GM12875 (cell line): ENCODE results near the gene MYO7A.

Experiments
- H3K4me3 ChIP-seq: one replicate; pipeline ENCODE4 v1.5.1; 2011; ENCODE audit warnings: low read depth, low read length, control low read depth
- CTCF ChIP-seq: IDR thresholded peaks from 2 replicates; pipeline ENCODE4 v1.5.1; 2011; ENCODE audit warnings: low read depth, mild to moderate bottlenecking, control low read depth, inconsistent platforms, low read length, moderate library complexity, borderline replicate concordance; ENCODE audit not compliant: insufficient read depth

The MYO7A gene

GRCh38 chr11:77215106-77215505 is 87.1 kb downstream of the MYO7A start:
- no peak for TF ChIP-seq CTCF
- H3K4me3 ChIP-seq = no peak overlapping the region

GRCh38 chr11:77217156-77217555 is 89.1 kb downstream of the MYO7A start:
- no peak for TF ChIP-seq CTCF
- no peak overlapping the region for H3K4me3 ChIP-seq

DNA sequence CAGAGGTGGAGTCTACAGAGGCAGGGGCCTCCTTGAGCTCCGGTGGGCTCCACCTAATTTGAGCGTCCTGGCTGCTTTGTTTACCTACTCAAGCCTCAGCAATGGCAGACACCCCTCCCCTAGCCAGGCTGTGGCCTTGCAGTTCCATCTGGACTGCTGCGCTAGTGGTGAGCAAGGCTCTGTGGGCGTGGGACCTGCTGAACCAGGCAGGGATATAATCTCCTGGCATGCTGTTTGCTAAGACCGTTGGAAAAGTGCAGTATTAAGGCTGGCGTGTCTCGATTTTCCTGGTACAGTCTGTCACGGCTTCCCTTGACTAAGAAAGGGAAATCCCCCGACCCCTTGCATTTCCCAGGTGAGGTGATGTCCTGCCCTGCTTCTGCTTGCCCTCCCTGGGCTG is 95.8 kb downstream of the MYO7A start:
- no peak for TF ChIP-seq CTCF
- no peak overlapping the region for H3K4me3 ChIP-seq

DNA sequence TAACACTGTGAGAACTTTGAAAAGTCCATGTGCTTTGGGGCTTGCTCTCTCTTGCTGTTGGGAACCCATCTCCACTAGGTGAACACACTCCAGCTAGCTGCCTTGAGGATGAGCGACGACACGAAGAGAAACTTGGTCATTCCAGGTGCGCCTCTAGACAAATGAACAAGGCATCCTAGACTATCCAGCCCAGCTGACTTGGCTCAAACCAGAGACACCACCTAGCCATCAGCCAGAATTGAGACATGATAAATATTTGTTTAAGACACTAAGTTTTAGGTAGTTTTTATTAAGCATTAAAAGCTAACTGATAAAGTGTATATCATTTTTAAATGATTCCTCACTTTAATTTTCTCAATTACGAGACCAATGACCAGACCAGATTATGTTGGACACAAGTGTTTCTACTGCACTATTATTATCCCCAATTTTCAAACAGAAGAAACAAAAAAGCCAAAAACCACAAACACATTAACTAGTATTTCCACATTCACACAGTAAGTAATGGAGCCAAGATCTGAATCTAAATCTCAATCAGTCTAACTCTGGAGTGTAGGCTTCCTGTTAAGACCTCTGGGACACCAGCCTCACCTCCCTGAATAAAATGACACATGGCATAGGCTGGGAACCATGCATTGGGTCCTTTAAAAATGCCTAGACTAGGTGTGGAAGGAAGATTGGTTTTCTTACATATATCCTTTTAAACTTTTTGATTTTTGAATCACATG is 103.0 kb downstream of the MYO7A start:
- no peak overlapping the region for H3K4me3 ChIP-seq
- TF ChIP-seq CTCF = no peak

GRCh38 chr11:77231800-77232199 is 103.8 kb downstream of the MYO7A start:
- TF ChIP-seq CTCF = no peak
- no peak overlapping the region for H3K4me3 ChIP-seq

GRCh38 chr11:77232242-77232641 is 104.2 kb downstream of the MYO7A start:
- no peak overlapping the region for H3K4me3 ChIP-seq
- no peak for TF ChIP-seq CTCF

DNA sequence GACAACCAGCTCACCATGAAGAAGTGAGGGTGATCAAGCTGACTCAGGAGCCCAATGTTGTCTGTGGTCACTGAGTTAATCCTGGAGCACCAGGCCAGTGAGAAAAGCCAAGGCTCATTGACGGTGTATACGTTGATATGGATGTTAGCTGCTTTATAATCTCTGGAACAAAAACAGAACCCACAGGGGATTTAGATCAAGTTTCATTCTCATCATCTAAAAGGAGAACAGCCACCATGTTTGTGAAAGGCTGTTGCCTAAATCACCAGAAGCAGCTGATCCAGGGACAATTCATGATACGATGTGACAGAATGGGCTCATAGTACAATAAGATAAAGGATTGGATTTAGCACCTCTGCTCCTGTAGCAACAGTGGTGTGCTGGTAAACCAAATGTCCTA is 105.0 kb downstream of the MYO7A start:
- no peak for TF ChIP-seq CTCF

More for the DNA sequence above, 105.0 kb downstream of the MYO7A start:
- H3K4me3 ChIP-seq = no peak overlapping the region
